Retinal pigment epithelial cell (primary cell): ENCODE data around the gene POU4F1.
"Not testable (repeated sequence)": the region's sequence is repeated elsewhere in the genome, so short reads cannot be mapped to it uniquely, and the experiment has no call there.

Source experiments
- DNase-seq: peaks from one replicate; pipeline ENCODE4 v3.0.0-alpha.2; 2010; ENCODE audit warnings: low read depth
- H3K4me3 ChIP-seq: 2 replicates; pipeline ENCODE4 v1.5.1; 2011; ENCODE audit warnings: mild to moderate bottlenecking, low read length, control low read depth, moderate library complexity
- CTCF ChIP-seq: conservative IDR thresholded peaks from 2 replicates; pipeline ENCODE4 v1.5.1; 2011; ENCODE audit warnings: low read depth, low read length, control low read depth, inconsistent platforms

POU4F1 gene

GRCh38 chr13:78603240-78603957 is at the start of gene POU4F1:
Gene POU4F1, minus strand, starts transcription at chr13:78603552. Its CDS starts 226 bp downstream, at chr13:78603326.
- peak within 1 kb of the TSS; percentile 25 for H3K4me3 ChIP-seq
- DNase-seq: no peak
- TF ChIP-seq CTCF: no peak

GRCh38 chr13:78652651-78653050 is 49.3 kb upstream of the POU4F1 start:
- no peak overlapping the region for H3K4me3 ChIP-seq
- no peak for TF ChIP-seq CTCF
- DNase-seq: no peak

- H3K4me3 ChIP-seq: no peak overlapping the region
- no peak for DNase-seq
- TF ChIP-seq CTCF: no peak
Measured at GRCh38 chr13:78650717-78651083, 47.3 kb upstream of the POU4F1 start.

GRCh38 chr13:78649997-78650716 is 46.8 kb upstream of the POU4F1 start:
- no peak for DNase-seq
- TF ChIP-seq CTCF: no peak
- no peak overlapping the region for H3K4me3 ChIP-seq

- H3K4me3 ChIP-seq, DNase-seq: not testable (repeated sequence)
Measured at GRCh38 chr13:78647109-78647678, 43.8 kb upstream of the POU4F1 start.

- H3K4me3 ChIP-seq: no peak overlapping the region
- TF ChIP-seq CTCF: no peak
- DNase-seq: no peak
Measured at GRCh38 chr13:78638216-78638615, 34.9 kb upstream of the POU4F1 start.

- no peak for DNase-seq
- TF ChIP-seq CTCF: no peak
- no peak overlapping the region for H3K4me3 ChIP-seq
Measured at GRCh38 chr13:78636495-78636894, 33.1 kb upstream of the POU4F1 start.
